Epithelial cell of prostate (primary cell): ENCODE results near the gene MMP2.

Experiments used
- DNase-seq: peaks from one replicate; pipeline ENCODE4 v3.0.0-alpha.2; 2011; ENCODE audit warnings: low read depth, low spot score
- H3K27ac ChIP-seq: fragments of 450-650 bp; 2 replicates; pipeline ENCODE4 v1.5.1; 2017; ENCODE audit warnings: mild to moderate bottlenecking

Gene MMP2

DNA sequence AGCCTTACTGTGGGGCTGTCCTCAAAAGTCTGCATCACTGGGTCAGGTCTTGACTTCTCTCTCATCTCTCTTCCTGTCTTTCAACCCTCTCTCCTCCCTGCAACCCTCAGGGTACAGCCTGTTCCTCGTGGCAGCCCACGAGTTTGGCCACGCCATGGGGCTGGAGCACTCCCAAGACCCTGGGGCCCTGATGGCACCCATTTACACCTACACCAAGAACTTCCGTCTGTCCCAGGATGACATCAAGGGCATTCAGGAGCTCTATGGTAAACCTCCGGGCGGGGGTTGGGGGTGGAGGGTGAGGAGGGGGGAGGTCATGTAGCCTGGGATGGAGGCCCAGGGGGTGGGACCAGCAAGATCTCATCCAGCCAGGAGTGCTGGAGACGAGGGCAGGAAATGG, 12.7 kb downstream of the MMP2 start:
- H3K27ac ChIP-seq = no peak overlapping the region
- DNase-seq = no peak

DNA sequence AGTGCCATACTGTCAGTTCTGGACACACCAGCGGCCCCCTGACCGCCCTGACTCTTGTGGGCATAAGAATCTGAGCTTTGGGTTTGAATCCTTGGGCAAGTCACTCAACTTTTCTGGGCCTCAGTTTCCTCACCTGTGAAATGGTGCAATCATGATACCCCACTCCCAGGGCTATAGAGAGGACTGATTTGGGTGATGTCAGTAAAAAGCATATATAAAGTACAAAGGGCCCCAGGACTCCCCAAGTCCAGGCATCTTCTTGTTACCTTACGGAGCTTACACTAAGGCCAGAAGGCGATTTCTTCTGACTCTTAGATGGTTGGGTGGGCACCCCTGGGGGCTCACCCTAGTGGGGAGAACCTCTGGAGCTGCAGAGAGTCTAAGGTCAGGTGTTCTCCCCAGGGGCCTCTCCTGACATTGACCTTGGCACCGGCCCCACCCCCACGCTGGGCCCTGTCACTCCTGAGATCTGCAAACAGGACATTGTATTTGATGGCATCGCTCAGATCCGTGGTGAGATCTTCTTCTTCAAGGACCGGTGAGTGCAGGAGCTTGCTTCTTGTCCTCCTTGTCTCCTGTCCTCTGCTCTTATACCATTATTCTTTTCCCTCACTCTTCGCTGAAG, 13.9 kb downstream of the MMP2 start:
- no peak overlapping the region for H3K27ac ChIP-seq
- DNase-seq = no peak

GRCh38 chr16:55494994-55495421, 16.0 kb downstream of the MMP2 start:
- H3K27ac ChIP-seq = no peak overlapping the region
- DNase-seq = peak; percentile 55

- peak; percentile 95 for DNase-seq
- peak overlapping the region; percentile 19 for H3K27ac ChIP-seq
Measured at GRCh38 chr16:55495616-55496289, 16.8 kb downstream of the MMP2 start.

GRCh38 chr16:55496509-55497145, 17.6 kb downstream of the MMP2 start:
- no peak overlapping the region for H3K27ac ChIP-seq
- DNase-seq = no peak

- DNase-seq = no peak
- no peak overlapping the region for H3K27ac ChIP-seq
Measured at GRCh38 chr16:55497558-55497957, 18.6 kb downstream of the MMP2 start.

GRCh38 chr16:55498101-55498500, 19.1 kb downstream of the MMP2 start:
- no peak for DNase-seq
- H3K27ac ChIP-seq = no peak overlapping the region

DNA sequence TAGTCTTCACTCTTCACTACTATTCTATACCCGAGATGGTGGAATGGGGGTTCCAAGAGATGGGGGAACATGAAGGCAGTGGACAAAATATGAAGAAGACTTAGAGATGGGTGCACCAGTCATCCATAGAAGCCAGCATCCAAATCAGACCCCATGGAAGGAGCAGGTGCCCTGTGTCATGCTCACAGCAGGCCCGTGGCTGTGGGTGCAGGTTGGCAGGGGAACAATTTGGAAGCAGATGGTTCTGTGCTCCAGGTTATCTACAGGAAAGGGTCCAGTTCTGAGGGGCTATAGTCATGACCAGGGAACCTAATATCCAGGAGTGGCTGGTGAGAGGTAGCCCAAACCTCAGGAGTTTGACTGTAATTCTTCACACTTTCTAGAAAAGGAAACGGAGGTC, 20.3 kb downstream of the MMP2 start:
- no peak for DNase-seq
- peak overlapping the region; percentile 83 for H3K27ac ChIP-seq

- peak; percentile 95 for DNase-seq
- H3K27ac ChIP-seq = peak overlapping the region; percentile 83
Measured at GRCh38 chr16:55499951-55500529, 21.0 kb downstream of the MMP2 start.

- peak overlapping the region; percentile 83 for H3K27ac ChIP-seq
- DNase-seq = no peak
Measured at GRCh38 chr16:55500530-55501011, 21.6 kb downstream of the MMP2 start.

DNA sequence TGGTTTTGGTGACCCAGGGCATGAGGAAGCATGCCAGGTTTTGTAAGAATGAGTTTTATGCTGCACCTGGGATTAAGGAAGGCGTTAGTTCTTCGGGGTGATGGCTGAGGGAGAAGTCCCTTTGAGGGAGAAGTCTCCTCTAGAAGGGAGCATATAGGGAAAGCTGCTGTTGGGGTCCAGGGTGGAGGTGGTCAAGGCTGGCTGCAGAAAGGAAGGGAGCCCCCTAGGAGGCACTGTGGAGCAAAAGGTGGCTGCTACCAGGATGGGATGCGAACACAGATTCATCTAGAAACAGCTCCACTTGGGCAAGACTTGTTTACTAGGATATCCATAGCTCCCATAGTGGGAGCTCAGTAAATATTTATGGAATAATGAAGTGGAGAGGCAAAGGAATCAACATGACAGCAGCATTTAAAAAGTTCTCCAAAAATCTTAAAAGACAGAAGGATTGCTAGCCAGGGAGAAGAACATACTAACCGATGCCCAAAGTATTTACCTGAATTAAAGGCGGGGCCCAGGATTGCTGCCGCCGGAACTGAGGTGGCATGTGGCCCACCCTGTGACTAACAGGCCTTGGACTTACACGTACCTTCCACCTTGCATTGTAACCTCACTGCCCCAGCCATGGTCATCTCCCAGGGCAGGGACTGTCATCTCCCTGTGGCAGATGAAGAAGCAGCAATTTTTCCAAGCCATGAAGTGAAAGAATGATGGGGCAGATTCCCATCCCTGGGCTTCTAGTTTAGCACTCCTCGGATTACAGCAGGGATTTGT, 22.7 kb downstream of the MMP2 start:
- H3K27ac ChIP-seq = peak overlapping the region; percentile 83

DNA sequence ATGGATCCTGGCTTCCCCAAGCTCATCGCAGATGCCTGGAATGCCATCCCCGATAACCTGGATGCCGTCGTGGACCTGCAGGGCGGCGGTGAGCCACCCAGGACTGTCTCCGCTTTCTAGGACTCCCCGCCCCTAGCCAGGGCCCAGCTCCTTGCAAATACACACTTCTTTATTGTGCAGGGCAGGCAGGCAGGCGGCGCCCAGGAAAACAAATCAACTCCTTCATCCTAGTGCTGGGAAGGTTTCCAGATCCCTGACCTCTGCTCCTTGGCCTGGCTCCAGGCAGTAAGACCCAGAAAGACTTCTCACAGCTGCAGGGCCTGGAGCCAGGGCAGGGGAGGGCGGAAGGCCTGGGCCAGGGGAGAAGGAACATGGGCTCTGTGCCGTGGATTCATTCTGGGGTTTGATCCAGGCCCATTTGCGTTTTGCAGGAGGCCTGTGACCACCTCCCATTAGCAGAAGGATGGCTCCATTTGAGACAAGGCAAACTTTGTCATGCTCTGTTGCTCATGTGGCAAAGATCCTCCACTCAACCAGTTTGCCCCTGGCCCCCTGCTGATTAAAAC, 23.9 kb downstream of the MMP2 start:
- no peak for DNase-seq
- H3K27ac ChIP-seq = peak overlapping the region; percentile 83

More for the DNA sequence above, 22.7 kb downstream of the MMP2 start:
- DNase-seq = no peak

GRCh38 chr16:55503726-55504550, 24.9 kb downstream of the MMP2 start:
- DNase-seq = no peak
- H3K27ac ChIP-seq = no peak overlapping the region

DNA sequence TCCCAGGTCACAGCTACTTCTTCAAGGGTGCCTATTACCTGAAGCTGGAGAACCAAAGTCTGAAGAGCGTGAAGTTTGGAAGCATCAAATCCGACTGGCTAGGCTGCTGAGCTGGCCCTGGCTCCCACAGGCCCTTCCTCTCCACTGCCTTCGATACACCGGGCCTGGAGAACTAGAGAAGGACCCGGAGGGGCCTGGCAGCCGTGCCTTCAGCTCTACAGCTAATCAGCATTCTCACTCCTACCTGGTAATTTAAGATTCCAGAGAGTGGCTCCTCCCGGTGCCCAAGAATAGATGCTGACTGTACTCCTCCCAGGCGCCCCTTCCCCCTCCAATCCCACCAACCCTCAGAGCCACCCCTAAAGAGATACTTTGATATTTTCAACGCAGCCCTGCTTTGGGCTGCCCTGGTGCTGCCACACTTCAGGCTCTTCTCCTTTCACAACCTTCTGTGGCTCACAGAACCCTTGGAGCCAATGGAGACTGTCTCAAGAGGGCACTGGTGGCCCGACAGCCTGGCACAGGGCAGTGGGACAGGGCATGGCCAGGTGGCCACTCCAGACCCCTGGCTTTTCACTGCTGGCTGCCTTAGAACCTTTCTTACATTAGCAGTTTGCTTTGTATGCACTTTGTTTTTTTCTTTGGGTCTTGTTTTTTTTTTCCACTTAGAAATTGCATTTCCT, 26.5 kb downstream of the MMP2 start:
- DNase-seq = no peak

GRCh38 chr16:55506083-55506482, 27.1 kb downstream of the MMP2 start:
- no peak overlapping the region for H3K27ac ChIP-seq
- no peak for DNase-seq

More for the DNA sequence above, 26.5 kb downstream of the MMP2 start:
- H3K27ac ChIP-seq = no peak overlapping the region

DNA sequence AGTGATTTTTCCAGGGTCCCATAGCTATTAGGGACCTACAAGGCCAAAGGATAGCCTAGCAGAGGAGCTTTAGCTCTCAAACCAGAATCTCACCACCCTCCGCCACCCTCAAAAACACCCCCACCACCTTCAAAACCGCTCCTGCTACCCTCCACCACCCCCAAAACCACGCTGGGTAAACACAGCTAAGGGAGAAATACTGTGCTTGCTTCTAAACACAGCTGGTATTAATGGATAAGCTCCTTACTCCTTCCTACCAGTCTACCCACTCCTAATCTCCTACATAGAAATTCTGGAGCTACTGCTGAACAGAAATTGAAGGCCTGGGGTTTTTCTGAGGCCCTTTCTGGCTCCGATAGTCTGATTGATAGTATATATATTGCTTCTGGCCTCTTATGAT, 27.7 kb downstream of the MMP2 start:
- no peak for DNase-seq
- H3K27ac ChIP-seq = no peak overlapping the region

GRCh38 chr16:55508271-55508921, 29.4 kb downstream of the MMP2 start:
- DNase-seq = no peak
- peak overlapping the region; percentile 69 for H3K27ac ChIP-seq
